Right forelimb (tissue), 1 donor: ENCODE data around the gene PHKA2.

Experiments used
- DNase-seq: peaks from one replicate; pipeline ENCODE4 v3.0.0-alpha.2; 2018

PHKA2 gene

DNA sequence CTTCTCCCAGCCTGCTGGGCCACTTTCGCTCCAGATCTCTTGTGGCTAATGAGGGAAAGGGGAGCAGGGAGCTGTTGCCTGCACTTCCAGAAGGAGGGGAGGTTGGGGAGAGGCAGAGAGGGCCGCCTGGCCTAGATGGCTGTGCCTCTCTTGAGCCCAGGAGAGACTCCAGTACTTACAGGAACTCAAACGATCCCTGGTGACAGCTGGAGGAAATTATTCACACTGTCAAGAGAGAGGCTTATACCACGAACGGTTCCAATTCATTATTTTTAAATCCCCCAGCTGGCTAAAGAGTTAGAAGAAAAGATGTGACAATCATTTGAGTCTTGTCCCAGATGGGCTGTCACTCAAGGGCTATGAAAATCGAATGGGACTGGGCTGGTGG is 96.1 kb downstream of the PHKA2 start:
- no peak for DNase-seq

DNA sequence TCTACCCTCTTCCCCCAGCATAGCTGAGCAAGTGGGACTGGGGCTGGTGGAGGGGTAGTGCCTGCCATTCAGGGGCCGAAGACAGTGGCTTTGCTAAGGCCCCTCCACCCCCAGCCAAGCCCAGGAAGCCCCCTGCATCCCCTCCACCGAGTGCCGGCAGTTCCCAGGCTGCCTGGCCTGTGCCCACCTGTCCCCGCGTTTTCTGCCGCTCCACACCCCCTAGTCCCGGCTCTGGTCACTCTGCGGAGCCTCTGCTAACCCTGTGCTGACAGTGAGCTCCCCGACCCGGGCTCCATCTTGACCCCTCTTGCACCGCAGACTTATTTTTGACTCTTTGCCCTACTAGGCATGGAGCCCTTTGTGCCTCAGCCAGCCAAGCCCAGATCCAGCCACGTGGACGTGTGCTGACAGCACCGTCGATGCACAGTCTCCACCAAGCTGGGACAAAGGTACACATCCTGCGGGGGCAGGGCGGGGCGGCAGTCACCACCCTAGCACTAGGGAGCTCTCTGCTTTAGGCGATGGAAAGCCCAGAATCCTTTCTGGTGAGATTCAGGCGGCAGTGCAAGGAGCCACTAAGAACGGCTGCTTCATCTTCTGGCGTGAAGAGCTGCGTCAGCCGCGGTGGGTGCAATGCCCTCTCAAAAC is 96.6 kb downstream of the PHKA2 start:
- DNase-seq: no peak

DNA sequence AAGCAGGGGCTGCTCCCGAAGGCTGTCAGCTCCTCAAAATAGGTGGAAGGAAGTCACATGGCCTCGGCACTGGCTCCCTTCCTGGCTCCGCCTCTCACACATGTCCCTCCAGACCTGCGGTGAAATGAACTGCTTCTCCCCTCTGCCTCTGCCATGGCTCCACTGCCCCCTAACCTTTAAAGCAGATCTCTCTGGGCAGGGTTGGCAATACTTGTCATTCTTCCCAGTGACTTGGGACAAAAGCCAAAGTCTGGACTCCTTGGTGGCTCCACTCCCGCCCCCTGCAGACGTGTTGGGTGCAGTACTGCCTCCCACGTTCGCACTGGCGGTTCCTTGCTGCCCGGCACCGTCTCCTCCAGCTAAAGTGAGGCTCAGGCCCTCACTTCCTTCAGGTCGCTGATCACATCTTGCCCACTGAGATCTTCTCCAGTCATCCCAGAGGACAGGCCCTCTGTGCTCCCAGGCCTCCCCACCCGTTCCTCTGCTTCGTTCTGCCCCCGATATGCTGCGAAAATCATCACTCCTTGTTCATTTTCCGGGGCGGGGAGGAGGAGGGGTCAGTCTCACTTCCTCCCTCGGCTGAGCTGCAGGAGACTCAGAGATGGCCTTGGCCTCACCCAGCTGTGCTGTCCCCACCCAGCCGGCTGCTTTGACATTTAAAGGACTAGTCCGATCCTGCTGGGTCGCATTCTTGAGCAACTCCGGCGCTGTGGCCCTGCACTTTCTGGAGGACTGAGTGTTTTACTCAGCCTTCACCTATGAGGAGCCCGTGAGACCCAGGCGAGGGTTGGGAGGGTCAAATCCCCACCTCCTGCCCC is 97.4 kb downstream of the PHKA2 start:
- peak; percentile 75 for DNase-seq

- no peak for DNase-seq
These were observed 97.9 kb downstream of the PHKA2 start for GRCh38 chrX:18886005-18886343.

GRCh38 chrX:18885328-18886004 is 98.4 kb downstream of the PHKA2 start:
- no peak for DNase-seq

DNA sequence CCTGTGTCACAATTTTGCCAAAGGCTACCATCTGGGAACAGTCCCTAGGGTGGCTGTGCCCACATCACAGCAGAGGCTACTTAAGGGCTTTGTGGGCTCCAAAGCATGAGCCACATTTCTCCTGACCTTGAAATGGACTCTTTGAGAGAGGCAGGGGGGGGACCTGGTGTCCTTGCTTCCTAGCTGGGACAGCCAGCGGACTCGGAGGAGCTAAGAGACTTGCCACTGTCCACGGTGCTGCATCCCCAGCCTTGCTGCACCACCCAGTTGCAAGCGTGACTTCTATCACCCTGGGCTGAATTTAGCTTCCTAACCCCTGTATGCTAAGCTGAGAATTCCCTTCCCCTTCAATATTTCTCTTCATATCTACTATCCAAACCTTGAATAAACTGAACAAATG is 99.0 kb downstream of the PHKA2 start:
- no peak for DNase-seq

DNA sequence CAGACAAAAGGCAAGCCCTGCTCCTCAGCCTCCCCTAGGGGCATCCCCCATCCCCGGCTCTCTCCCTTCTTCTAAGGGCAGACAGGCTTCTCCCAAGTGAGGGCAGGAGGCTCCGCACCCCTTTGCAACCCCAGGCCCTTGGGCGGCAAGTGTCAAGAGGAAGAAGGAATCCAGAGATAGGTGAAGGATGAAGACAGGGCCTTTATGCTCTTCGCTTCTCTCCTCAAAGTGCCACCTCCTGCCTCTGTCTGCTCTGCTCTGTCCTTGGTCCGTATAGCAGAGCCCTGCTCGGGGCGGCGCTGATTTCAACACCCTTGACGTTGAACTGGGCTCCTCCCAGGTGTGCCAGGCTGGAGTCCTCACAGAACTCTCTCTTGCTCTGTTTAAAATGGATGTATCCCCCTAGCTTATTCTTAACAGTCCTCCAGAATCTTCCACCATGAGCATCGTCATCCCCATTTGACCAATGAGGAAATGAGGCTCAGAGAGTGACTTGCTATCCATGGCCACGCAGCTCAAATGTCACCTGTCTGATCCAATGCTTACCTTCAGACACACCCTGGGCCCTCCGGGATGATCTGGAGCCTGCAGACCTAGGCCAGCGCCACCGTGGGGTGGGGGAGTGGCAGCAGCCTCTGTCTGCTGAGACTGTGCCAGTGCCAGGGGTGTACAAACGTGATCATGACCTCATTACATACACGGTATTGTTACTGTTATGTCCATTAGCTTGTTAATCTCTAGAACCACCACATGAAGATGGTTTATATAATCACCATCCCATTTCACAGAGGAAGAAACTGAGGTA is 99.8 kb downstream of the PHKA2 start:
- DNase-seq: no peak

DNA sequence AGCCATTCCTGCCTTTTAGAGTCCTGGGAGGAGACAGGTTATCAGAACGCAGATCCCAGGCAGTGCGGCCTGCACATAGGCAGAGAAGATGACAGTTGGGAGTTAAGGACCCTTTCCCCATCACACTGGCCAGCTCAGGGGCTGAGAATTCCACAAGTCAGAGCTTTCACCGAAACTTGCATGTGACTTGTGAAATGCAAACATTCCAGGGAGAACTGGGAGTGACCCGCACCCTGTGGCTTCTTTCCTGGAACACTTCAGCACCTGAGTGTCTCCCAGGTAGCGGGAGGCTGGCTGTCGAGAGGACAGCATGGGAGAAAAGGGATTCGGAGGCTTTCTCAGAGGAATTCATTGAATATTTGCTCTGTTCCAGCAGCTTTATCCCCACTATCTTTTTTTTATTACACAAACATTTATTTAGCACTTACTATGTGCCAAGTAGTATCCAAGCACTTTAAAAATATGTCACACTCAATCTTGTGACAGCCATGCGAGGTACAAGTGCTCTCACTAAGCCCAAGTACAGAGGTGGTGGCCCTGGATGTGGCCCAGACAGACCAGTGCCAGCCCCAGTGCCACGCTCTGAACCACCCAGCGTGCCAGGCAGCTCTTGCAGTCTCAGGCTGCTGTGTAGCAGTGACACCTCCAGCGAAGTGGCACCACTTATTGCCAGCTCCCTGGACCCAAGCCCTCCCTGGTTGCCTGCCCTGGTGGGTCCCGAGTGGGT is 100.5 kb downstream of the PHKA2 start:
- DNase-seq: no peak

DNA sequence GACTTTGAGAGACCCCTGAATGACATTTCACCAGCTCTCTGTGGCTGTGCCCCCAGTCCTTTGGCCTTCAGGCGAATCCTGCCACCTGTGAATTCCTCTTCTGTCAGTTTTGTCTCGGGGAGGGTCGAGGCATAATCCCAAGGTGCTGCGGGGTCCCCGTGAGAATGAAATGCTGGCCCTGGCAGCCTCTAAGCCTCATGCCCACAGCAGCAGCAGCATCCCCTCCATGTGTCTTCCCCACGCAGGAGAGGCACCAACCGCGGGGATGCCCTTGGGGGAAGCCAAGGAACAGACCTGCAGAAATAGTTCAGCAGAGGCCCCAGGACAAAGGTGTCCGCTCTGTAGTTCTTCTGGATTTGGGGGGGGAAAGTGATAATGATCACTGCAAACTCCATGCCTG is 104.8 kb downstream of the PHKA2 start:
- no peak for DNase-seq

DNA sequence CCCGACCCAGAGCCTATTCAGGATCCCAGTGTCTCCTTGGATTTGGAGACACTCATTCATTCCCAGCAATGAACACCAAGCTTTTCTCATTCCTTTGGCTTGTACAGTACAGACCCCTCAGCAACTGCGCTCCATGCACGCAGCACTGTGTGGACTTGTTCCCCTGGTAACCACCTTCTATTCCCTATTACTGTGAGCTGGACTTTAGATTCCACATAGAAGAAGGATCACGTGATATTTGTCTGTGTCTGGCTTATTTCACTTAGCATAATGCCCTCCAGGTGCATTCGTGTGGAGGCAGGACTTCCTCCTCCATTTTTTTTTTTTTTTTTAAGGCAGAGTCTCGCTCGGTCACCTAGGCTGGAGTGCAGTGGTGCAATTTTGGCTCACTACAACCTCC is 106.4 kb downstream of the PHKA2 start:
- DNase-seq: no peak

DNA sequence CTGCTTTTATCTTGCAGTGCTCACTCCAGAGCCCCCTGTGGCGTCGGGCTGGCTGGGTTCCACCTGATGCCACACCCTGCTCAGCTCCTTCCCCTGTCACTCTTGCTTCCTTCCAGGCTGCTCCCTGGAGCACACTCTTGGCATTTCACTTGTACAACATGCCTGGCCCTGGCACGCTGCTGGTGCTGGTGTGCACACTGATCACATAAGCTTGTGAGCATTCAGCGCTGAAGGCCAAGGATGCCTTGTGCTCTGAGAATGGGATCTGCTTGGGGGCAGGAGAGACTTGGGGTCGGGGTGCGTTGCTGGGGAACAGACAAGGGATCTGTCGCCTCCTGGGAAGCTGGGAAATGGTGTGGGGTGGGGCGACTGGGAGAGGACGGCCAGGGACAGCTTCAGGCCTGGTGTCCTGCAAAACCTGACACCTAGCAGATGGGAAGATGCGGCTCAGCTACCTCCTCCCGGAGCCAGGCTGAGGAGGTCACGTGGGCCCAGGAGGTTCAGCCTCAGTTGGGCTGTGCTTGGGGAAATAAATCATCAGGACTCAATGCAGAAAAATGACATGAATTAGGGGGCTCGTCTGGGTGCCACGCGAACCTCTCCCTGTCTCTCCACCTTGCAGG is 108.5 kb downstream of the PHKA2 start:
- no peak for DNase-seq

GRCh38 chrX:18874560-18875255 is 109.2 kb downstream of the PHKA2 start:
- DNase-seq: no peak

GRCh38 chrX:18873836-18874235 is 110.1 kb downstream of the PHKA2 start:
- no peak for DNase-seq

GRCh38 chrX:18873189-18873791 is 110.6 kb downstream of the PHKA2 start:
- no peak for DNase-seq

DNA sequence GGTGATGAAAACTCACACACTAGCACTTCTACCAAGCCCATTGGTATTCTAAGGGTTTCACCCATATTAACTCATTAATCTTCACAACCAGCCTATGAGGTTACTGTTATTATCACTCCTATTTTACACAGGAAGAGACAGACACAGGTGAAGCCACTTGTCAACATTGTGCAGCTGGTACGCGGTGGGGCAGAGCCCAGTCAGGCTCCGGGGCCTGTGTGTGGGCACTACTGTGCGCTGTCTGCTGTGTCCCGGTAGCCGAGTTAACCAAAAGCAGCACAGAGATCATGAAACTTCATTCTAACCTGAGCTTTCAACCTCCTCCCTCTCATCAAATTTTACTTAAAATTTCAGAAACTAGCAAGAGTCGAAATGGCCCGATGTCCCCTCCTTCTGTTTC is 111.3 kb downstream of the PHKA2 start:
- no peak for DNase-seq

GRCh38 chrX:18871970-18872369 is 111.9 kb downstream of the PHKA2 start:
- no peak for DNase-seq

- DNase-seq: no peak
These were observed 112.6 kb downstream of the PHKA2 start for GRCh38 chrX:18871161-18871890.

GRCh38 chrX:18864390-18864920 is 119.5 kb downstream of the PHKA2 start:
- no peak for DNase-seq

DNA sequence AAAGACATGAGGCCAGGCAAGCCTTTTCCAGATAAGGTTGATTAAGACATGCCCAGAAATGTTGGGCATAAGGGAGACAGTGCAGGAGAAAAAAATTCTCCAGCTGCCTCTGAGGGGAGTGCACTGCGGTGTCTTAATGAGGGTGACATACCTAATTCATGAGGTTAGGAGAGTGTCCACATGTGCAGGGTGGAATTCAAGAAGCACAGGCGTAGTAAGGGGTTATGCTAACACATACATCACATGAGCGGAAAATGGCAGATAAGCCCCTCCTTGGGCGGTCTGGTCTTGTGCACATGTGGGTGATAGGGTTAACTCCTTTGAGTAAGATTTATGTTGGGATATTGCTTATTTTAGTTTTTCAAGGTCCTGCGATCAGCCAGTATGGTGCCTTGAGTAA is 122.4 kb downstream of the PHKA2 start:
- DNase-seq: no peak

- no peak for DNase-seq
These were observed 127.3 kb downstream of the PHKA2 start for GRCh38 chrX:18856645-18856997.
